Measurements from ENCODE around the gene LRRC73. TPM values are rescaled to one million over a fixed set of nuclear protein-coding genes. Genes with fewer than 3 reads are reported as not detected.

The LRRC73 gene
- total RNA-seq, 1 donor from 2014 or later, result 0.40 TPM

GRCh38 chr6:43511824-43512415 lies 1.8 kb upstream of the LRRC73 start:
- Mint-ChIP-seq H3K9me3 (ENCODE audit: unreplicated experiment) (no peaks in the 10 kb centered on the region), H3K36me3 (ENCODE audit: unreplicated experiment) (peaks cover 22% of the 10 kb centered on the region), H3K4me1 (ENCODE audit: unreplicated experiment) (peaks cover 32% of the 10 kb centered on the region), H3K4me3 (ENCODE audit: unreplicated experiment) (no peak overlapping the region), H3K27ac (ENCODE audit: unreplicated experiment) (peak overlapping the region; percentile 51), H3K27me3 (ENCODE audit: unreplicated experiment) (no peaks in the 10 kb centered on the region)
- no peak for DNase-seq (ENCODE audit: extremely low spot score, unreplicated experiment)
- TF ChIP-seq CTCF (IDR thresholded peaks at IDR 0.05), result no peak

- Mint-ChIP-seq H3K27ac (ENCODE audit: unreplicated experiment) (no peak overlapping the region), H3K27me3 (ENCODE audit: unreplicated experiment) (no peaks in the 10 kb centered on the region), H3K4me1 (ENCODE audit: unreplicated experiment) (peaks cover 27% of the 10 kb centered on the region), H3K9me3 (ENCODE audit: unreplicated experiment) (no peaks in the 10 kb centered on the region), H3K36me3 (ENCODE audit: unreplicated experiment) (peaks cover 22% of the 10 kb centered on the region), H3K4me3 (ENCODE audit: unreplicated experiment) (peak overlapping the region; percentile 73)
- TF ChIP-seq CTCF (IDR thresholded peaks at IDR 0.05), result no peak
- no peak for DNase-seq (ENCODE audit: extremely low spot score, unreplicated experiment)
Observed at GRCh38 chr6:43510827-43511163, 649 bp upstream of the LRRC73 start.

GRCh38 chr6:43509142-43509983 lies 783 bp downstream of the LRRC73 start:
- Mint-ChIP-seq H3K27me3 (ENCODE audit: unreplicated experiment) (no peaks in the 10 kb centered on the region), H3K4me3 (ENCODE audit: unreplicated experiment) (peak overlapping the region; percentile 75), H3K27ac (ENCODE audit: unreplicated experiment) (peak overlapping the region; percentile 76), H3K4me1 (ENCODE audit: unreplicated experiment) (peaks cover 13% of the 10 kb centered on the region), H3K9me3 (ENCODE audit: unreplicated experiment) (no peaks in the 10 kb centered on the region), H3K36me3 (ENCODE audit: unreplicated experiment) (peaks cover 22% of the 10 kb centered on the region)
- TF ChIP-seq CTCF (IDR thresholded peaks at IDR 0.05), result no peak
- DNase-seq (ENCODE audit: extremely low spot score, unreplicated experiment), result no peak

- Mint-ChIP-seq H3K27ac (ENCODE audit: unreplicated experiment) (no peak overlapping the region), H3K4me3 (ENCODE audit: unreplicated experiment) (no peak overlapping the region), H3K4me1 (ENCODE audit: unreplicated experiment) (peaks cover 9% of the 10 kb centered on the region), H3K9me3 (ENCODE audit: unreplicated experiment) (no peaks in the 10 kb centered on the region), H3K36me3 (ENCODE audit: unreplicated experiment) (peaks cover 22% of the 10 kb centered on the region), H3K27me3 (ENCODE audit: unreplicated experiment) (no peaks in the 10 kb centered on the region)
- TF ChIP-seq CTCF (IDR thresholded peaks at IDR 0.05), result no peak
- no peak for DNase-seq (ENCODE audit: extremely low spot score, unreplicated experiment)
Observed at GRCh38 chr6:43508481-43509141, 1.5 kb downstream of the LRRC73 start.
